ENCODE data around the gene SLC47A2. TPM values are rescaled to one million over a fixed set of nuclear protein-coding genes. Genes with fewer than 3 reads are reported as not detected.

SLC47A2 gene
- total RNA-seq, 1 donor from 2014 or later: not detected

DNA sequence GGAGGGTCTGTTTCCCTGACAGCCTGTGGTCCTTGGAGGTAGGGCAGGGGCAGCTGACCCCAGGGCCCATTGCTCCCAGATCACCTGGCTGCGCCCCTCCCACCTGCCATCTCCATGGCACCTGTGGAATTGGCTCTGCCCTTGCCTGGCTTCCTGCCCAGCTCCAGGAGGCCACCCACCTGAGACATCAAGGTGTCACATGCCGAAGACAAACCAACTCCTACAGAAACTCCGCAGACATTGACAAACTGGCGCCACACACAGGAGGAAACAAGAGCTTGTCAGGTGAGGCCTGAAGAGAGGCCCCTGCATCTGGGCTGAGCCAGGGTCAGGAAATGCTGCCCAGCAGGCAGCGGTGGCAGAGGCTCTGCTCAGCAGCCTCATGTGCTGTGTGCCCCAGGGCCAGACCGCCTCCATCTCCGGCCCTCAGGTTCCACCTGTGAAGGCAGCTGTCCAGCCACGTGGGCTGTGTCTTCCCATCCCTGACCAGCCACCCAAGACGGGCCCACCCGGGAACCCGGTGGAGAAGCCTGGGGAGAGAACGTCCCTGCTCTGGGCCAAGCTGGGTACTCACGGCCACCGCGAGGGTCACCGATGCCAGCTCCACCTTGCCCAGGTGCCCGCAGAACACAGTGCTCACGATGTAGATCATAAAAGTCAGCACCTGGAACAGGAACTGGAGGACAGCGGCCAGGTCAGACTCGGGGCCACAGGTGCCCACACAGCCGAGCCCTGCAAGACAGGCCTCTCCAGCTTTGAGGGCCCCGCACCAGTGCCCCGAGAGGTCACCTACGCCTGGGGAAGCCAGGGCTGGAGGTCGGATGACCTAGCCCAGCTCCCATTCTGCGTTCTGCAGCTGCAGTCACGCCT, 1.6 kb downstream of the SLC47A2 start:
- H3K4me1 Mint-ChIP-seq: no peaks in the 10 kb centered on the region
- TF ChIP-seq, protein P1, sequence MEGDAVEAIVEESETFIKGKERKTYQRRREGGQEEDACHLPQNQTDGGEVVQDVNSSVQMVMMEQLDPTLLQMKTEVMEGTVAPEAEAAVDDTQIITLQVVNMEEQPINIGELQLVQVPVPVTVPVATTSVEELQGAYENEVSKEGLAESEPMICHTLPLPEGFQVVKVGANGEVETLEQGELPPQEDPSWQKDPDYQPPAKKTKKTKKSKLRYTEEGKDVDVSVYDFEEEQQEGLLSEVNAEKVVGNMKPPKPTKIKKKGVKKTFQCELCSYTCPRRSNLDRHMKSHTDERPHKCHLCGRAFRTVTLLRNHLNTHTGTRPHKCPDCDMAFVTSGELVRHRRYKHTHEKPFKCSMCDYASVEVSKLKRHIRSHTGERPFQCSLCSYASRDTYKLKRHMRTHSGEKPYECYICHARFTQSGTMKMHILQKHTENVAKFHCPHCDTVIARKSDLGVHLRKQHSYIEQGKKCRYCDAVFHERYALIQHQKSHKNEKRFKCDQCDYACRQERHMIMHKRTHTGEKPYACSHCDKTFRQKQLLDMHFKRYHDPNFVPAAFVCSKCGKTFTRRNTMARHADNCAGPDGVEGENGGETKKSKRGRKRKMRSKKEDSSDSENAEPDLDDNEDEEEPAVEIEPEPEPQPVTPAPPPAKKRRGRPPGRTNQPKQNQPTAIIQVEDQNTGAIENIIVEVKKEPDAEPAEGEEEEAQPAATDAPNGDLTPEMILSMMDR (IDR thresholded peaks at IDR 0.05): no peak
- CTCF ChIA-PET: no interaction called here

DNA sequence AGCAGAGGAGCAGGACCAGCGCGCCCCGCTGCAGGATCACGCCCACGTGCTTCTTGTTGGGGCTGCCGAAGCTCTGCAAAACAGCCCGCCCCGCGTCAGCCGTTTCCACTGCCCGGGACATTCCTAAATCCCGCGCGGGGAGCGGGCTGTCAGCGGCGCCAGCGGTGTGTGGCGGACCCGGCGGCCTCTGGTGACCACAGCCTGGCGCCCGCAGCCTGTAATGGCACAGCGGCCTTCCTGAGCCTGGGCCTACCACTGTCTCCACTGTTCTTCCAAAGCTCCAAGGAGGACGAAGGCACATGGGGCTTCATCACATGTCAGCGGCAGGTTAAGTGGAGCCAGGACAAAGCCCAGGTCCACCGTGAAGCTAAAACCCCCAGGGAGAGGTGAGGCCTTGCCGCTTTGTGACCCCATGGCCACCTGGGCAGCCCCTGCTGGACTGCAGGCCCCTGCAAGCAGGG, 2.5 kb downstream of the SLC47A2 start:
- no peak for DNase-seq
- TF ChIP-seq, protein P1 (IDR thresholded peaks at IDR 0.05): no peak
- H3K27ac Mint-ChIP-seq: no peak overlapping the region
- no peaks in the 10 kb centered on the region for H3K27me3 Mint-ChIP-seq
- ChIA-PET CTCF (no interaction called here), POLR2A (interaction anchor here (0.6 kb wide), 2 partner anchors 138 to 229 kb away, joined by 7 to 8 read pairs; no protein-coding TSS in a partner anchor)
- H3K36me3 Mint-ChIP-seq (ENCODE audit: low read depth): no peaks in the 10 kb centered on the region
- no peak overlapping the region for H3K4me3 Mint-ChIP-seq
- intact Hi-C loops (cut with micrococcal nuclease): no loop called here
- no peaks in the 10 kb centered on the region for H3K9me3 Mint-ChIP-seq
- H3K4me1 Mint-ChIP-seq: no peaks in the 10 kb centered on the region
- no peak for ATAC-seq (ENCODE audit: low read depth)

More for the DNA sequence above, 1.6 kb downstream of the SLC47A2 start:
- POLR2A ChIA-PET: interaction anchor here (0.6 kb wide), 2 partner anchors 138 to 230 kb away, joined by 7 to 8 read pairs; no protein-coding TSS in a partner anchor
- no peak overlapping the region for H3K27ac Mint-ChIP-seq
- H3K4me3 Mint-ChIP-seq: no peak overlapping the region
- no peaks in the 10 kb centered on the region for H3K9me3 Mint-ChIP-seq
- peaks cover under 1% of the 10 kb centered on the region for H3K27me3 Mint-ChIP-seq
- intact Hi-C loops (cut with micrococcal nuclease): no loop called here
- ATAC-seq (ENCODE audit: low read depth): no peak
- no peaks in the 10 kb centered on the region for H3K36me3 Mint-ChIP-seq (ENCODE audit: low read depth)
- no peak for DNase-seq

DNA sequence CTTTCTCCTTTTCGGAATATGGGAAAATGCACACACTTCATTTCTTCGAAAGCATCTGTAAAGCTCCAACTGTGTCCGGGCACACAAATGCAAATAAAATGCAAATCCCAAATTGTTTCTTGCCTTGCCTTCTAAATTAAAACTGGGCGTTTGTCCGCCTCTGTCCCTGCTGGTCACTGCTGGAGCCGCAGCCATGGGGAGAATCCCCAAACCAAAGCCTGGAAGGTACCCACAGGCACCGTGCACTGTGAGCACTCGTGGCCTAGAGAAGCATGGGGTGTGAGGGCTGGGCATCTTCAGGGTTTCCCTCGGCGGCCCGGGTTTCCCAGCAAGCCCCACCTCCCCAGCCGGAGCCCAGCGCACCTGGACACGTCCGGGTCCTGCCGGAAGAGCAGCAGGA, 2.9 kb downstream of the SLC47A2 start:
- Mint-ChIP-seq H3K36me3 (ENCODE audit: low read depth) (no peaks in the 10 kb centered on the region), H3K27me3 (no peaks in the 10 kb centered on the region), H3K4me3 (no peak overlapping the region), H3K9me3 (no peaks in the 10 kb centered on the region), H3K27ac (no peak overlapping the region), H3K4me1 (no peaks in the 10 kb centered on the region)
- ChIA-PET POLR2A (no interaction called here), CTCF (no interaction called here)
- DNase-seq (no peak), ATAC-seq (ENCODE audit: low read depth) (no peak)
- intact Hi-C loops (cut with micrococcal nuclease): no loop called here
- TF ChIP-seq, protein P1 (IDR thresholded peaks at IDR 0.05): no peak

DNA sequence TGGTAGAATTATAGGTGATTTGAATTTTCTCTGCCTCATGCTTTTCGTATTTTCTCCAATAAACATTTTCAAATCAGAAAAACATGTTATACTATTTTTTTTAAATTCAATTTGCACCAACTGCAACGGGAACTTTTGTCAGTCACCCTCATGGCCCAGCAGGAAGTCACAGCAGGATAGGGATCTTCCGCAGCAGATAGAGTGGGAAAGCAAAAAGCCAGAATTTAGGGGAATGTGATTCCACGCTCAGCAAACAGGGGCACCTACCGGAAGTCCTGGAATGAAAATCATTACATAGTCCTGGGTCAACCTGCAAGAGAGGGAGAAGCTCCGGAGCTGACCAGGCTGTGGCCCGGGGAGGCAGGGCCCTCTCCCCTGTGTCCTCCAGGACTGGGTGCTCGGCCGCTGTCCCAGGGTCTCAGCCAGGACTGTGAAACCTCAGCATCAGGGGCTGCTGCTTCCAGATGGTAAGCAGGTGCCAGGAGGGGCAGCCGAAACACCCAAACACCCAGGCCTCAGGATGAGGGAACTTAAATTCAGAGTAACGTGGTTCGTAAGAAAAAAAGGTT, 3.9 kb downstream of the SLC47A2 start:
- ChIA-PET POLR2A (no interaction called here), CTCF (no interaction called here)
- intact Hi-C loops (cut with micrococcal nuclease): no loop called here
- Mint-ChIP-seq H3K9me3 (no peaks in the 10 kb centered on the region), H3K27me3 (no peaks in the 10 kb centered on the region), H3K4me1 (no peaks in the 10 kb centered on the region), H3K27ac (no peak overlapping the region), H3K4me3 (no peak overlapping the region), H3K36me3 (ENCODE audit: low read depth) (no peaks in the 10 kb centered on the region)
- no peak for ATAC-seq (ENCODE audit: low read depth)
- DNase-seq: no peak
- TF ChIP-seq, protein P1 (IDR thresholded peaks at IDR 0.05): no peak

DNA sequence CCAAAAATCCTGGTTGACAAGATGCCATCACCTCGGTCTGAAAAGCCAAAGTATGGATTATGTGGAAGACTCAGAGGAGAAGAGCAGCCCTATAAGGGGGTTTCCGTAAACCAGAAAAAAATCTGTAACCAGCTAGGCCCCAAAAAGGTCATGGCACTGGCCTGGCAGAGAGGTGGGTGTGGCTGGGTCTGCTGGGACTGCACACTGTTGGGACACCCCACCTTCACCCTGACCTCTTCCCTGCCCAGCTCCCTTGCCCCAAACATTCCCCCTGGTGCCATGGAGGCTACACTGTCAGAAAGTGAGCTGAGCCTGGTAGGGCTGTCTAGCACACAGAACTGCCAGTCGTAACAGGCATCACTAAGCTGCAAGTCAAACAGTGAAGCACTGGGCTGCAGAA, 6.5 kb downstream of the SLC47A2 start:
- H3K4me1 Mint-ChIP-seq: no peaks in the 10 kb centered on the region
- H3K27me3 Mint-ChIP-seq: no peaks in the 10 kb centered on the region
- POLR2A ChIA-PET: no interaction called here
- no peak for DNase-seq
- intact Hi-C loops (cut with micrococcal nuclease): no loop called here
- no peak for ATAC-seq (ENCODE audit: low read depth)
- H3K27ac Mint-ChIP-seq: no peak overlapping the region
- TF ChIP-seq, protein P1 (IDR thresholded peaks at IDR 0.05): no peak
- no peak overlapping the region for H3K4me3 Mint-ChIP-seq
- H3K9me3 Mint-ChIP-seq: no peaks in the 10 kb centered on the region
- CTCF ChIA-PET: no interaction called here
- H3K36me3 Mint-ChIP-seq (ENCODE audit: low read depth): no peaks in the 10 kb centered on the region

Measured in activated B cell treated with CpG ODN at 0.5 μM for 24 hours (primary cell).